ENCODE measurements around the gene MKLN1. TPM values are rescaled to one million over a fixed set of nuclear protein-coding genes. Genes with fewer than 3 reads are reported as not detected.

The MKLN1 gene
- polyA plus RNA-seq, 4 donors = 7.9 to 32.6 (median 17.8) TPM

DNA sequence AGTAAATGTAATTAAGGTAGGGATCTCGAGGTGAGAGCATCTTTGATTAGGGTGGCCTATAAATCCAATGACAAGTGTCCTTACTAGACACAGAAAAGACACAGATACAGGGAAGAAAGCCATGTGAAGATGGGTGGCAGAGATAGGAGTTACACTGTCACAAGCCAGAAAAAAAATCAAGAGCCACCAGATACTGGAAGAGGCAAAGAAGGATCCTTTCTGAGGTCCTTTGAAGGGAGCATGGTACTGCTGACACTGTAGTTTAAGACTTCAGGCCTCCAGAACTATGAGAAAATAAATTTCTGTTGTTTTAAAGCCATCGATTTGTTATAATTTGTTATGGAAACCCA, 56.6 kb downstream of the MKLN1 start:
- DNase-seq (no peak), FAIRE-seq (no peak)
- 88 to 92% (median 91%) methylated on average over 2 of the region's 2 CpGs for WGBS, 3 donors
- H3K4me3 ChIP-seq (ENCODE audit: low read depth in 1 of 3, low read length in 3 of 3) = no peak overlapping the region
- H3K27me3 ChIP-seq (ENCODE audit: control insufficient read depth in 3 of 3, insufficient read depth in 3 of 3, low read length in 3 of 3) = no peaks in the 10 kb centered on the region
- H3K27ac ChIP-seq (ENCODE audit: low read depth in 1 of 3, low read length in 2 of 3) = no peak overlapping the region
- peaks cover 0 to 7% (median 0%) of the 10 kb centered on the region in 3 donors for H3K36me3 ChIP-seq (ENCODE audit: control insufficient read depth in 3 of 3, insufficient read depth in 2 of 3, low read depth in 1 of 3, low read length in 3 of 3)
- no peaks in the 10 kb centered on the region for H3K9me3 ChIP-seq (ENCODE audit: control insufficient read depth in 2 of 2, insufficient read depth in 1 of 2, low read depth in 1 of 2, low read length in 1 of 2)
- no peaks in the 10 kb centered on the region for H3K4me1 ChIP-seq (ENCODE audit: control insufficient read depth in 3 of 3, insufficient read depth in 2 of 3, low read depth in 1 of 3, low read length in 2 of 3)

DNA sequence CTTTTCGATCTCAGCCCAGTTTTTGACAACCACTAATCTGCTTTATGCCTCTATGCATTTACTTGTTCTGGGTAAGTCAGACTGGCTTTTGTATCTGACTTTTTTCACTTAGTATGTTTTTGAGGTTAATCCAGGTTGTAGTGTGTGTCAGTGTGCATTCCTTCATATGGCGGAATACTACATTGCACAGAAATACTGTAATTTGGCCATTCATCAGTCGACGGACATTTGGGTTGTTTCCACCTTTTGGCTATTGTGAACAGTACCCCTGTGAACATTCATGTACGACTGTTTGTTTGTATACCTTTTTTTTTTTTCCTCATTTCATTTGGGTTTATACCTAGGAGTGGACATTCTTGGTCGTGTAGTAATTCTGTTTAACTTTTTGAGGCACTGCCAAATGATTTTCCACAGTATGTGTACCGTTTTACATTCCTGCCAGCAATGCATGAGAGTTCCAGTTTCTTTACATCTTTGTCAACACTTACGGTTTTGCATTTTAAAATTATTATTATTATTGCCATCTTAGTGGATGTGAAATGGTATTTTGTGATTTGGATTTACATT, 57.4 kb downstream of the MKLN1 start:
- DNase-seq (no peak), FAIRE-seq (no peak)
- H3K27me3 ChIP-seq (ENCODE audit: control insufficient read depth in 3 of 3, insufficient read depth in 3 of 3, low read length in 3 of 3) = no peaks in the 10 kb centered on the region
- H3K4me3 ChIP-seq (ENCODE audit: low read depth in 1 of 3, low read length in 3 of 3) = no peak overlapping the region
- peaks cover 0 to 7% (median 0%) of the 10 kb centered on the region in 3 donors for H3K36me3 ChIP-seq (ENCODE audit: control insufficient read depth in 3 of 3, insufficient read depth in 2 of 3, low read depth in 1 of 3, low read length in 3 of 3)
- H3K4me1 ChIP-seq (ENCODE audit: control insufficient read depth in 3 of 3, insufficient read depth in 2 of 3, low read depth in 1 of 3, low read length in 2 of 3) = no peaks in the 10 kb centered on the region
- 82 to 83% (median 82%) methylated on average over 8 of the region's 8 CpGs for whole genome bisulfite sequencing, 3 donors
- no peak overlapping the region for H3K27ac ChIP-seq (ENCODE audit: low read depth in 1 of 3, low read length in 2 of 3)
- H3K9me3 ChIP-seq (ENCODE audit: control insufficient read depth in 2 of 2, insufficient read depth in 1 of 2, low read depth in 1 of 2, low read length in 1 of 2) = no peaks in the 10 kb centered on the region

- DNase-seq (no peak), FAIRE-seq (no peak)
- H3K4me1 ChIP-seq (ENCODE audit: control insufficient read depth in 3 of 3, insufficient read depth in 2 of 3, low read depth in 1 of 3, low read length in 2 of 3) = peaks cover 0 to 3% (median 0%) of the 10 kb centered on the region in 3 donors
- no peaks in the 10 kb centered on the region for H3K27me3 ChIP-seq (ENCODE audit: control insufficient read depth in 3 of 3, insufficient read depth in 3 of 3, low read length in 3 of 3)
- no peak overlapping the region for H3K4me3 ChIP-seq (ENCODE audit: low read depth in 1 of 3, low read length in 3 of 3)
- WGBS, 3 donors = 97 to 100% (median 97%) methylated on average over 1 of the region's 1 CpG
- H3K9me3 ChIP-seq (ENCODE audit: control insufficient read depth in 2 of 2, insufficient read depth in 1 of 2, low read depth in 1 of 2, low read length in 1 of 2) = no peaks in the 10 kb centered on the region
- peaks cover 0 to 7% (median 0%) of the 10 kb centered on the region in 3 donors for H3K36me3 ChIP-seq (ENCODE audit: control insufficient read depth in 3 of 3, insufficient read depth in 2 of 3, low read depth in 1 of 3, low read length in 3 of 3)
- H3K27ac ChIP-seq (ENCODE audit: low read depth in 1 of 3, low read length in 2 of 3) = no peak overlapping the region
These were observed 60.5 kb downstream of the MKLN1 start for GRCh38 chr7:131388126-131388525.

- FAIRE-seq (no peak), DNase-seq (peak in 1 of 2 donors; percentile 31)
- H3K4me1 ChIP-seq (ENCODE audit: control insufficient read depth in 3 of 3, insufficient read depth in 2 of 3, low read depth in 1 of 3, low read length in 2 of 3) = peaks cover 0 to 3% (median 0%) of the 10 kb centered on the region in 3 donors
- H3K36me3 ChIP-seq (ENCODE audit: control insufficient read depth in 3 of 3, insufficient read depth in 2 of 3, low read depth in 1 of 3, low read length in 3 of 3) = peaks cover 0 to 11% (median 0%) of the 10 kb centered on the region in 3 donors
- no peaks in the 10 kb centered on the region for H3K9me3 ChIP-seq (ENCODE audit: control insufficient read depth in 2 of 2, insufficient read depth in 1 of 2, low read depth in 1 of 2, low read length in 1 of 2)
- 96 to 100% (median 99%) methylated on average over 1 of the region's 1 CpG for WGBS, 3 donors
- no peaks in the 10 kb centered on the region for H3K27me3 ChIP-seq (ENCODE audit: control insufficient read depth in 3 of 3, insufficient read depth in 3 of 3, low read length in 3 of 3)
- no peak overlapping the region for H3K4me3 ChIP-seq (ENCODE audit: low read depth in 1 of 3, low read length in 3 of 3)
- no peak overlapping the region for H3K27ac ChIP-seq (ENCODE audit: low read depth in 1 of 3, low read length in 2 of 3)
These were observed 62.6 kb downstream of the MKLN1 start for GRCh38 chr7:131390275-131390674.

DNA sequence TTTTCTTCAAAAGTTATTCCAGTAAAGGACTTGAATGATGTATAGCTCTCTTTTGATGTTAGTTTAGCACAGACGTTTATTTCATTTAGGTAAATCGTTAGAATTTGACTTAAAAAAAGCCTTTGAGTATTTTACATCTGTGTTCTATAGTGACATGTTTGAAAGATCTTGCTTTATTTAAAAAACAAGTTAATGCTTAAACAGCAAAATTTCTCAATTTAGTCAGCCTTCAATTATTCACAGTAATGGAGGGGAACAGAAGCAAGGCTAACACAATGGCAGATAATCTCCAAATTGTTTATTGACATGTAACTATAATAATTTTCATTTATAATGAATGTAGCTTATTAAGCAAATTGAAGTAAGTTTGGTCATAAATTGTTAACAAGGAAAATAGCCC, 63.5 kb downstream of the MKLN1 start:
- 89 to 91% (median 90%) methylated on average over 2 of the region's 2 CpGs for WGBS, 3 donors
- DNase-seq = no peak

DNA sequence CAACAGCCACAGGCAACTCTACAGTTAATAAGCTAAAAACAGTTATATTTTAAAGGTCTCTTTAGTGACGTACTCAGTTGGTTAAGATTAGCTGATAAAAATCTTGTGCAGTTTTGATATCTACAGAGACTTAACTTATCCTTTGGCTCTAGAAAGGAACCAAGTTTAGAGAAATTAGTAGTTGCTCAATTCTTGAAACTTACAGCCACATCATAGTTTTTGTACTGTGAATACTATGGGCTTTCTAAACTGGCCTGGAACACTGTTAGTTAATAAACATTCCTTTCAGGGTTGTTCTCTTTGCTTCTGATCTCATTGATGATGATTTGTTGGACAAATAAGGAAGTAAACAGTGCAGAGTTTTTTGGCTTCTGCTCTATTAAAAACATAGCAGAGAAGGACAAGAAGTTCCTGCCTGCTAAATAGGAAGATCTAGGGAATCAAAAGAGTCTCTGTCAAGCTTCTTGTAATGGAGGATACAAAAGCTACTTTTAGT, 73.1 kb downstream of the MKLN1 start:
- Histone ChIP-seq H3K4me3 (ENCODE audit: low read depth in 1 of 3, low read length in 3 of 3) (no peak overlapping the region), H3K9me3 (ENCODE audit: control insufficient read depth in 2 of 2, insufficient read depth in 1 of 2, low read depth in 1 of 2, low read length in 1 of 2) (no peaks in the 10 kb centered on the region), H3K27me3 (ENCODE audit: control insufficient read depth in 3 of 3, insufficient read depth in 3 of 3, low read length in 3 of 3) (no peaks in the 10 kb centered on the region), H3K4me1 (ENCODE audit: control insufficient read depth in 3 of 3, insufficient read depth in 2 of 3, low read depth in 1 of 3, low read length in 2 of 3) (peaks cover 0 to 13% (median 0%) of the 10 kb centered on the region in 3 donors), H3K27ac (ENCODE audit: low read depth in 1 of 3, low read length in 2 of 3) (no peak overlapping the region), H3K36me3 (ENCODE audit: control insufficient read depth in 3 of 3, insufficient read depth in 2 of 3, low read depth in 1 of 3, low read length in 3 of 3) (peaks cover 0 to 13% (median 4%) of the 10 kb centered on the region in 3 donors)
- DNase-seq (peak; percentile 4 to 32), FAIRE-seq (no peak)
- 17 to 31% (median 22%) methylated on average over 1 of the region's 1 CpG for WGBS, 3 donors

More for the DNA sequence above, 63.5 kb downstream of the MKLN1 start:
- no peak for FAIRE-seq
- H3K4me3 ChIP-seq (ENCODE audit: low read depth in 1 of 3, low read length in 3 of 3) = no peak overlapping the region
- H3K27me3 ChIP-seq (ENCODE audit: control insufficient read depth in 3 of 3, insufficient read depth in 3 of 3, low read length in 3 of 3) = no peaks in the 10 kb centered on the region
- no peak overlapping the region for H3K27ac ChIP-seq (ENCODE audit: low read depth in 1 of 3, low read length in 2 of 3)
- peaks cover 0 to 3% (median 0%) of the 10 kb centered on the region in 3 donors for H3K4me1 ChIP-seq (ENCODE audit: control insufficient read depth in 3 of 3, insufficient read depth in 2 of 3, low read depth in 1 of 3, low read length in 2 of 3)
- no peaks in the 10 kb centered on the region for H3K9me3 ChIP-seq (ENCODE audit: control insufficient read depth in 2 of 2, insufficient read depth in 1 of 2, low read depth in 1 of 2, low read length in 1 of 2)
- peaks cover 0 to 13% (median 0%) of the 10 kb centered on the region in 3 donors for H3K36me3 ChIP-seq (ENCODE audit: control insufficient read depth in 3 of 3, insufficient read depth in 2 of 3, low read depth in 1 of 3, low read length in 3 of 3)

- no peaks in the 10 kb centered on the region for H3K27me3 ChIP-seq (ENCODE audit: control insufficient read depth in 3 of 3, insufficient read depth in 3 of 3, low read length in 3 of 3)
- FAIRE-seq (no peak), DNase-seq (peak; percentile 23 to 29)
- H3K4me1 ChIP-seq (ENCODE audit: control insufficient read depth in 3 of 3, insufficient read depth in 2 of 3, low read depth in 1 of 3, low read length in 2 of 3) = peaks cover 0 to 13% (median 0%) of the 10 kb centered on the region in 3 donors
- peaks cover 0 to 10% (median 4%) of the 10 kb centered on the region in 3 donors for H3K36me3 ChIP-seq (ENCODE audit: control insufficient read depth in 3 of 3, insufficient read depth in 2 of 3, low read depth in 1 of 3, low read length in 3 of 3)
- H3K27ac ChIP-seq (ENCODE audit: low read depth in 1 of 3, low read length in 2 of 3) = no peak overlapping the region
- H3K4me3 ChIP-seq (ENCODE audit: low read depth in 1 of 3, low read length in 3 of 3) = no peak overlapping the region
- no peaks in the 10 kb centered on the region for H3K9me3 ChIP-seq (ENCODE audit: control insufficient read depth in 2 of 2, insufficient read depth in 1 of 2, low read depth in 1 of 2, low read length in 1 of 2)
These were observed 73.5 kb downstream of the MKLN1 start for GRCh38 chr7:131401194-131401593.

DNA sequence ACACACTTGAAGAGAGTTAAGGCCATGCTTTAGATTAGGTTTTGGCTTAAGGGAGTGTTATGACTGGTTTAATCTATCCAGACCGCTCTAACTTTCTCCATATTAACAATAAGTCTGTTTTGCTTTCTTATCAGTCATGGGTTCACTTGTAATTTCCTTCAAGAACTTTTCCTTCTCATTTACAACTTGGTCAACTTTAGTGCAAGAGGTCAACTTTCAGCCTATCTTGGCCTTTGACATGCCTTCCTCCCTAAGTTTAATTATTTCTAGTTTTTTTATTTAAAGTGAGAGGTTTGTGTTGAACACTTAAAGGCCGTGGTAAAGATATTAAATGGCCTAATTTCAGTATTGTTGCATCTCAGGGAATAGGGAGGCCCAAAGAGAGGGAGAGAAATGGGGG, 75.6 kb downstream of the MKLN1 start:
- Histone ChIP-seq H3K27me3 (ENCODE audit: control insufficient read depth in 3 of 3, insufficient read depth in 3 of 3, low read length in 3 of 3) (no peaks in the 10 kb centered on the region), H3K9me3 (ENCODE audit: control insufficient read depth in 2 of 2, insufficient read depth in 1 of 2, low read depth in 1 of 2, low read length in 1 of 2) (no peaks in the 10 kb centered on the region), H3K4me1 (ENCODE audit: control insufficient read depth in 3 of 3, insufficient read depth in 2 of 3, low read depth in 1 of 3, low read length in 2 of 3) (peaks cover 0 to 13% (median 0%) of the 10 kb centered on the region in 3 donors), H3K27ac (ENCODE audit: low read depth in 1 of 3, low read length in 2 of 3) (no peak overlapping the region), H3K36me3 (ENCODE audit: control insufficient read depth in 3 of 3, insufficient read depth in 2 of 3, low read depth in 1 of 3, low read length in 3 of 3) (peaks cover 0 to 8% (median 4%) of the 10 kb centered on the region in 3 donors), H3K4me3 (ENCODE audit: low read depth in 1 of 3, low read length in 3 of 3) (no peak overlapping the region)
- 83 to 92% (median 87%) methylated on average over 2 of the region's 2 CpGs for WGBS, 3 donors
- DNase-seq = no peak
- no peak for FAIRE-seq
